GM10847 (cell line): Measurements from ENCODE around the gene ZNF853.

Experiments used
- POLR2A ChIP-seq: IDR thresholded peaks from 2 replicates; pipeline ENCODE4 v1.6.1; 2011; ENCODE audit not compliant: insufficient read length; ENCODE audit errors: extremely low read depth

Gene ZNF853

GRCh38 chr7:6590645-6591110, 24.7 kb upstream of the ZNF853 start:
- no peak for TF ChIP-seq POLR2A

GRCh38 chr7:6600093-6600492, 15.3 kb upstream of the ZNF853 start:
- no peak for TF ChIP-seq POLR2A

DNA sequence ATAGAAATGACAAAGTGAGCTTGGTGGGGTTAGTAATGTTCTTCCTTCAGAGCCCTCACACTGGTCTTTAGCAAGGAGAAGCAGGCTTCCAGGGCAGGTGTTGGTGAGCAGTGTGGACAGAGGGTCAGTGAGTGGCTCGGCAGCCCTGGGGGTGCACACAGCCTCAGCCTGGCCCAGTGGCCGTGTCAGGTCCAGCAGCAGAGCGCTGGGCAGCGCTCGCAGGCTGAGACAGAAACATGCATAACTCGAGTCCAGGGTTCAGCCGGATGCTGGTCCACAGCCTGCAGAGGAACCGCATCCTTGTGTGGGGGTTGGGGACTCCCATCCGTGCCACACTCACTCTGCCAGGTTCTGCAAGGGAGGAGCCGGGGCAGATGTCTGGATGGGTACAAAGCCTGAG, 11.0 kb upstream of the ZNF853 start:
- no peak for TF ChIP-seq POLR2A

DNA sequence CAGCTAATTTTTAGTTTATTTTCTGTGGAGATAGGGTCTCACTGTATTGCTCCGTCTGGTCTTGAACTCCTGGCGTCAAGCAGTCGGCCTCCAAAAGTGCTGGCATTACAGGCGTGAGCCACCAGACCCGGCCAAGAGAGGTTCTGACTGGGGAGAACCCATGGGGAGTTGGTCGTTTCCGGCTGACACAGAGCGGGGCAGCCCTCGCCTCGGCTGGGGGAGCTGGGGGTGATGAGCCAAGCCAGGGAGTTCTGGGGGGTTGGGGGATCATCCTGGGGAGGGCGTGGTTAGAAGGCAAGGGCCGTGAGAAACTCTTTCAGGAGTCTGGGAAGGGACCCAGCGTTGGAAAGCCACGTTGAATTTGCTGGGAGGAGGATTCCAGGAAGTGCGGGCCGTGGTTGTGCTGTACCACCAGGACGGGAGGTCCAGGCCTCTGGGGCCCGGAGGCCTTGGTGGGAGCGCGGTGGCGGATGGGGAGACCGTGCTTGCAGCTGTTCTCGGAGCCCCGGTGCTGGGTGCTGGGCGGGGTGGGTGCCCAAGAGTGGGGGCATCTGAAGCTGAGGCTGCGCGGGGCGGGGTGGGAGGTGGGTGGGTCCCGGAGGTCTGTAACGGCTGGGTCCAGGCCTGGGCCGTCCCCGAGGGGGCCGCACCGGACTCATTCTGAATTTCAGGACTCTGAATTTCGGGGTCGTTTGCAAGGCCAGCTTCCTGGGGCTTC, 8.4 kb upstream of the ZNF853 start:
- TF ChIP-seq POLR2A = no peak

- TF ChIP-seq POLR2A = no peak
Observed at GRCh38 chr7:6607651-6608051, 7.8 kb upstream of the ZNF853 start.

DNA sequence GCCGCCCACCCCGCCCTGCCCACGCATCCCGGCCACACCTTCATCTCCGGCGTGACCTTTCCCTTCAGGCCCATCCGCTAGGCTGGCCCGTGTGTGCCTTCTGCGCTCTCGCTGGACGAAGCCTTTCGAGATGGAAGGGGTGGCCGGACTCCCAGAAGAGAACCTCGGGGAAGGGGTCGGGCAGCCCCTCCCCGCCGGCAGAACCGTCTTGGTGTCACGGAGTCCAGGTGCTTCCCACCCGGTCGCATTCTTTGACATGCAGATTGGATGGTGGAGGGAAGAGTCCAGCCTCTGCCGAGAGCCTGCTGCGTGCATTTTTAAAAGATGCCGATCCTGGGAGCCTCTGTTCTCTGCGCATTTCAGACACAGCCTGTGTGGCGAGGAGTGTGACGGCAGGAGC, 7.3 kb upstream of the ZNF853 start:
- TF ChIP-seq POLR2A = no peak

- no peak for TF ChIP-seq POLR2A
Observed at GRCh38 chr7:6608794-6609193, 6.6 kb upstream of the ZNF853 start.

DNA sequence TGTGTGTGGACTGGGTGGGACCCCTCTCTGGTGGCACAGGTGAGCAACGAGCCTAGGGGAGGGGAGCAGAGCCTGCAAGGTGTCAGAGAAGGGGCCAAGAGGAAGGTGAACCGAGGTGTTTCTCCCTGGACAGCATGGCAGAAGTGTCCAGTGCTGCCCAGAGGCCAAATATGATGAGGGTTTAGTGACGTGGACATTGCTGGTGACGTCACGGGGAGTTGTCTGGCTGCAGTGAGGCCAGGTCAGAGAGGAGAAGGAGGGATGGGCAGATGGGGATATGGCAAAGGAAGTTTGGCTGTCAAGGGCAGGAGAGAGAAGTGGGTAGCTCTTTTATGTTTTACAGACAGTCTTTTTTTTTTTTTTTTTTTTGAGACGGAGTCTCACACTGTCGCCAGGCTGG, 2.6 kb upstream of the ZNF853 start:
- no peak for TF ChIP-seq POLR2A

GRCh38 chr7:6613706-6614105, 1.7 kb upstream of the ZNF853 start:
- no peak for TF ChIP-seq POLR2A

DNA sequence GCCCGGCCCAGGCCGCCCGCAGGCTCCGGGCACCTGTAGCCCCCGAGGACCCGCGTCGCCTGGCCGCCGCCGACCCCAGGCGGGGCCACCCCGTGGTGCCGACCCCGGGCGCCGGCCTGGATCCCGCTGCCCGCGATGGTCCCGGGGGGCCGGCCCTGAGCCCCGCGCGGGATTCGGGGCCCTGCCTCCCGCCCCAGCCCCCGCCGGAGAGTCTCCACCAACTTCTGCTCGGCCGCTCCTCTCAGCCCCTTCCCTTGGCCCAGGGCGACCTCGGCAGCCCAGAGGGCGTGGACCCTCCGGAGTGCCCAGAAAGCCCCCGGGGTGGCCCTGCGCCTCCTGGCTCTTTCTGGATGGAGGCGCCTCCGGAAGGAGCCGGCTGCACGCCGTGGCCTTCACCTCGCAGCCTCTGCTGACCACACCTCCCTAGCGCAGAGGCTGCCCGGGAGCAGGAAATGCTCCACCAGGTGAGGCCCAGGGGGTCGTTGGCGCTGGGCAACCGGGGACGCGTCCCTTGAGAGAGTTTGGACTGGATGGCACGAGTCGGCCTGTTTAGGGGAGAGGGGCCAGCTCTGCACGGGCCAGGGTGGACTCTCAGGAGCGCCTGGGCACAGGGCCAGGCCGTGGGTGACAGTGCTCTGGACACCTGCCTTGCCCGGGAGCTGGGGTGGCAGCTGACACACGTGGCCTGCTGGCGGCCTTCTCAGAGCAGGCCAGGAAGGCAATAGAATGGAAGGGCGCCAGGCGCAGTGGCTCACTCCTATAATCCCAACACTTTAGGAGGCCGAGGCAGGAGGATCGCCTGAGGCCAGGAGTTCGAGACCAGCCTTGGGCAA, 529 bp downstream of the ZNF853 start:
- no peak for TF ChIP-seq POLR2A

DNA sequence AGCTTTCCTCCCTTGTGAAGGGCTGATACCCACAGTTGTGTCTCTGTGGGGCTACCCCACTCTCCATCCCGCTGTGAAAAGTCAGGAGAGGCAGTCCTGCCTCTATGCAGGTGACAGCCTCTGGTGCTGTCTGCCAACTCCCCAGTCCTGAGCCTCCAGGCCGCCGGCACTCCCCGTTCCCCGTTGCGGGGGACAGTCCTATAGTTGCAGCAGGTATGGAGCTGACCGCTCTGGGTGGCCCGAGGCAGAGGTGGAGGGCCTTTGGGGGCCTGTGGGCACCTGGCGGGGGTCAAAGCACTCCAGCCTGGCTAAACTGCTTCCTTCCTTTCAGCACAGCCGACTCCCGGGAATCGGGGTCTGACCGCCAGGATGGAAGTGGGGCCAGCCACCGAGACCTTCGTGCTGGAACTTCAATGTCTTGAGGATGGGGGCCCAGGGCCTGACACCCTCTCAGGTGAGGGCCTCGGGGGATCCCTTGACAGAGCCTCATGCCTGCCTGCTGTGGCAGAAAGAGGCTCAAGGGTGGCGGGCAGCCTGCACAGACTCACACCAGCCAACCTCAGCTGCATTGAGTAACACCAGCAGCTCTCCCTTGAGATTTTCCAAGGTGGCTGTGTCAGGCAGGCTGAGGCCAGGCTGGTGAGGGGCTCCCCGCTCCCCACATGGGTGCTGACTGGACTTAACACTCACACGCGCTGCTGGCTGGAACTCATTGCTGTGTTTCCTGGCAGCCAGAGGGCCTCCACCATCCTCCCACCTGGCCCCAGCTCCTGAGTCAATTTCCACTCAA, 1.6 kb downstream of the ZNF853 start:
- no peak for TF ChIP-seq POLR2A

DNA sequence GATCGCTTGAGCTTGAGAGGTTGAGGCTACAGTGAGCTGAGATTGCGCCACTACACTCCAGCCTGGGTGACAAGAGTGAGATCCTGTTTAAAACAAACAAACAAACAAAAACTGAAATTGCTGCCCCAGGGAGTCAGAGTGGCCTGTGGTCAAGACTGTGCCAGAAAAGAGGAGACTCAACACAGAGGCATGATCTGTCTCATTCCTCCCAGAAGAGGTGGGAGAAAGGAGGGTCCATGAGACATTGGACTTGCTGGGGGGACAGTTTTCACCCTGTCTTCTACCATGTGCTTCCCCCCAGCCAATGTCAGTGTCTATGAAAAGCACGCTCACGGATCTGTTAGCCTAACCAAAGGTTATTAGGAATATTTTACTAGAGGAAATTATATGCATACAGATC, 3.2 kb downstream of the ZNF853 start:
- no peak for TF ChIP-seq POLR2A

DNA sequence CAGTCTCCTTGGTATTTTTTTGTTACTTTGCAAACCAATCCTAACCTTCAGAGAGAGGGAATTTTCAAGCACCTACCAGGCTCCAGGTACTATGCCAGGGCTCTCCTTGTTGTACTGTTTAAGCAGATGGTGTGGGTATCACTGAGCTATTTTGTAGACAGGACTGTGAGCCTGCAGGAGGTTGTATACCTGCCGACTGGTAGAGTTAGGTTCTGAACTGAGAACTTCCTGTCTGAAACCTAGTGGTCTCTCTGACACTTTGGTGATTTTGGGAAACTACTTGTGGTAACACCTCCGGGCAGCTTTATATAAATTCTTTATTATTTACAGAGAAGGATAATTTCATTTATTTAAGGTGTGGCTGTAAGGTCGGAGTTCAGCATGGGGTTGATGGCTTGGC, 4.6 kb downstream of the ZNF853 start:
- TF ChIP-seq POLR2A = no peak

GRCh38 chr7:6621195-6622133, 6.1 kb downstream of the ZNF853 start:
- no peak for TF ChIP-seq POLR2A
